Measurements from ENCODE around the gene HEATR3.

HEATR3 gene

GRCh38 chr16:50058091-50058771 lies 7.5 kb upstream of the HEATR3 start:
- no peak for DNase-seq

DNA sequence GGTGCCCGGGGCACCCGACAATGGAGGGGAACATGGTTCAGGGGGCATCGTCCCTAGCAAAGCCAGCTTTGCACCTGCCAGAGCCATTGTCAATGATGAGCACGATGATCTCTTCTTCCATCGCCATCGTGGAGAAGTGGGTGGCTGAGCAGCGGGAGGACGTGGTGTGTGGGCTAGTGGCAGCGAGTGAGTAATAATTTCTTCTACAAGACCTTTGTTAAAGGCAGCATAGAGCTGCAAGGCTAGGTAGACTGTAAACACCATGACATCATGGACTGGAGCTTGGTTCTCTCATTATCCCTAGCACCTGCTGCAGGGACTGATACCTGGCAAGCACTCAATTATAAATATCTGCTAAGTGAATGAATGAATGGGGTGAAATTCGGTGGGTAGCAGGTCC lies 6.7 kb upstream of the HEATR3 start:
- DNase-seq, result no peak

GRCh38 chr16:50059669-50060068 lies 6.1 kb upstream of the HEATR3 start:
- no peak for DNase-seq

DNA sequence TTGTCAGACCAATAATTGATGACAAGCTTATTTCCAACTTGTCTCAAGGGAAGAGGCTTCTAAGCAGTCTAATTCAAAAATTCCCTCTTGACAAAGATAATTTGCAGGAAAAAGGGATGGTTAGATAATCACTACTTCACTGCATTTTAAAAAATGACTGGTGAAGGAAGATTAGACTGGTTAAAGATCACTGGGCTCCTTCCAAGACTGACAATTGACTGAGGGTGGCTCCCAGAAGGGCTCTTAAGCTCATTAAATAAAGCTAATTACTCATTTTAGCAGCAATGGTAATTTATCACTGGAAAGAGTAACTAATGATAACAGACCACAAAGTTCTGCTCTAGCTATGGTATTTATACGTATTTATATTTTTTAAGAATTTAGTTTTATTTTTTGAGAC lies 4.4 kb upstream of the HEATR3 start:
- DNase-seq, result no peak

DNA sequence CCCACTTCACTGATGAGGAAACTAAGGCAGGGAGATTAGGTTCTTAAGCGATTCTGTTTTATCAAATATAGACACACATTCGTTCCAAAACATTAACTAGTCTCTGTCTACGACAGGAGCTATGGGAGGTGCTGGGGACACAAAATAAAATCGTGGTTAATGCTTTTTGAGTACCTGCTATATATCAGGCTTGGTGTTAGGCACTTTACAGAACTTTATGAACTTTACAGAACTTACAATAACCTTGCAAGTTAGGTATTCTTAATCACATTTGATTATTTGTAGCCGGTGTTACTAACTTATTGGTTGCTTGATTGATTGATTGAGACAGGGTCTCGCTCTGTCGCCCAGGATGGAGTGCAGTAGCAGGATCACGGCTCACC lies 538 bp upstream of the HEATR3 start:
- no peak for DNase-seq

GRCh38 chr16:50066482-50067289 lies 916 bp downstream of the HEATR3 start:
- no peak for DNase-seq

DNA sequence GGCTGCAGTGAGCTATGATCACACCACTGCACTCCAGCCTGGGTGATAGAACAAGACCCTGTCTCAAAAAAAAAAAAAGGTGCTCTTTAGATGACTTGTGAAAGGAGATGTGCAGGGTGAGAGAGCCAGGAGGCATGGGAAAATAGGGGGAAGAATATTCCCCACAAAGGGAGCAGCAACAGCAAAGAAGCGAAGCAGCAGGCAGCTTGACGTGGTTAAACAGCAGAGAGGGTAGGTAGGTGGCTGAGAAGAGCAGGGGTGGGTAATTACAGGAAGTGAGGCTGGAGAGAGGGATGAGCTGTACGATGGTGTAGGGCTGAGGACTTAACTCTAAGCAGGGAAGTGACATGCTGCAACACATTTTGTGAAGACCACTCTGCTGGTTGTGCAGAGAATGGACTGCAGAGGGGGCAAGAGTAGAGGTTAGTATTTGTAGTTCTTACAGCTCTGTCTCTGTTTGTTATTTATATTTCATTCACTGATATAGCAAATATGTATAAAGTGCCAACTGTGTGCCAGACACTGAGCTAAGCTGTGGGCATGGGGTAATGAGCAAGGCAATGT lies 1.6 kb downstream of the HEATR3 start:
- DNase-seq, result peak; percentile 20

DNA sequence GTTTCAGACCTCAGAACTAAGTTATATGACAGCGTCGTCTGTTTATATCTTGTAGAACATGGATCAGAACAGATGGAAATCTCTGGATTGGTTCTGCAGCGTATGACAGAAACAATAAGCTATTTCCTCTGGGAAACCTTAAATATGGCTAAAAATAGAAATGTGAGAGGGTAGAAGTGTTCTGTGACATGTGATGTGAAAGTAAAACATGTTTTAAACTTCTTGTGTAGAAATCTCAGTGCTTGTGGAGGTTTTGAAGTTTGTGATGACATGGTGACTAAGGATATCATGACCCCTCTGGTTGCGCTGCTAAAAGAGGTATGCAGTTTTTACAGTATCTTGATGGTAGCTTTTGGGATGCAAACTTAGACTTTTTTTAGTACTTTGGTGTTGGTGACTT lies 2.8 kb downstream of the HEATR3 start:
- no peak for DNase-seq

DNA sequence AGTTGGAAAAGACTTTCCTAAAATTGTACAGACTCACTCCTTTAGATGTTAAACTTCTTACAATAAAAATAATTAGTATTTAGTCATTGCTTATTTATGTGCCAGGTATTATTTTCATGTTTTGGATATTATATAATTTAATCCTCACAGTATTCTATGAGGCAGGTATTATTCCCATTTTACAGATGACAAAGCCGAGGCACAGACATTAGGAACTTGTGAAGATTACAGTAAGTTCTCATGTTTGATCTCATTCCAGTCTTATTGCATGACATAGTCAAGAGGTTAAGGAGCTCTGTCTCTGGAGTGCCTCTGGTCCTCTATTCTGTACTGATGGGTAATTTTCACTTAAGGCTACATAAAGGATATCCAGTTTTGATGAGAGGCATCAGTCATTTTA lies 3.3 kb downstream of the HEATR3 start:
- no peak for DNase-seq

DNA sequence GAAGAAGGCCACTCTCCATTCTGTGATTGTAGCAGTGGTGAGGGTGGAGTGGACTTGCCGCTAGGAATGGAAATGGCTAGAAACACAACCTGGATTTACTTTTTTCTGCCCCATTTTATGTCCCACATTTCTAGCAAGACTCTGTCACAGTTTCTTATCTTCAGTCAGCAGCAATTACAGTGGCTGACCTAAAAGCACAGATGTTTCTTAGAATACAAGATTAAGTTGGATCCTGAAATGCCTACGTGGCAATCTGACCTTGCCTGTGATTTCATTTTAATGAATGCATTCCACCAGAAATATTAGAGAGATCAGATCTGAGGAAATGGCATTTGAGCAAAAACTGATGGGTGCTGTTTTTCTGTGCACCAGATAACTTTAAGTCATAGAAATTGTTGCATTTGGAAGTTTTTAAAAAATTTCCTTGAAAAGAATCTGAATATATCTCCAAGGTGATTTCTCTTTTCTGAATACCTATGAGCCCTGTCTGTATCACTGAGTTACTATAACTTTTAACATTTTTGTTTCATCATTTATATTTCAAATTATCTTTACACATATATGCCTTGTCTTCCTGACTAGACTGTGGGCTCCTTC lies 5.4 kb downstream of the HEATR3 start:
- no peak for DNase-seq

GRCh38 chr16:50072730-50073129 lies 7.0 kb downstream of the HEATR3 start:
- no peak for DNase-seq

GRCh38 chr16:50079397-50080140 lies 13.8 kb downstream of the HEATR3 start:
- no peak for DNase-seq

DNA sequence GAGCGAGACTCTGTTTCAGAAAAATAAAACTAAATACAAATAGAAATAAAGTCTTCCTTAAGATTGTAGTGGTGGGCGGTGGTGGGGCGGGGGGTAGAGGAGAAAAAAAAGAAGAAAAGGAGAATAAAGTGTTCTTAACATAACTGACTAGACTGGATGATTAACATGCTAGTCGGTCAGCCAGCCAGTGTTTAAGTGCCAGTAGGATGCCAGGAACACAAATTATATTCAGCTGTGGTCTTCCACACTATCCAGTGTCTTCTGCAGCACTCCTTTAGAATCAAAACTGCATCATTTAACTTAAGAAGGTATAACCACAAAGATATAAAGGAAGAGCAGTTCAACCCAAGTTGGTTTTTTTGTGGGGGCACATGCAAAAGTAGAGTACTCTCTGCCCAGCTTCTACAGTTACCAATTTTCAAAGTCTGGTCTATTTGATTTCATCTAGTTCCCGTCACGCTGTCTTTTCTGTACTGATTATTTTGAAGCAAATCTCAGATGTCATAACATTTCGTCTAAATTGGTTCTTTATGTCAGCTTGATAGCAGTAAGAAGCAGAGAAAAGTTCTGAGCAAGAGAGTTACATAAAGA lies 15.8 kb downstream of the HEATR3 start:
- DNase-seq, result no peak

DNA sequence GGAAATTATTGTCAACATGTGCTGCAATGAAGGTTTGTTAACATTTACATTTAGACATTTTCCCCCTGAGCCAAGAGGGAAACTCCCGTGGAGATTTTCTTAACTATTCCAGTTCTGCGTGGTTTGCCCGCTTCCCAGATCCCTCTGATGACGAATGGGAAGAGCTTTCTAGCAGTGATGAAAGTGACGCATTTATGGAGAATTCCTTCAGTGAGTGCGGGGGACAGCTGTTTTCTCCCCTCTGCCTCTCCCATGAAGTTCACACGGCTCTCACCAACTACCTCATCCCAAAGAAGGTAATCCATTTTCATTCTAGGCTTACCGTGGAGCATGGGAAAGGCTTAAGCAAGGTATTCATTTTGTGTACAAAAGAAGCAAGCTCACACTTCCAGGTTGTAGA lies 18.2 kb downstream of the HEATR3 start:
- no peak for DNase-seq

GRCh38 chr16:50086176-50086575 lies 20.4 kb downstream of the HEATR3 start:
- no peak for DNase-seq

GRCh38 chr16:50088302-50088701 lies 22.5 kb downstream of the HEATR3 start:
- DNase-seq, result no peak

GRCh38 chr16:50092891-50093290 lies 27.1 kb downstream of the HEATR3 start:
- DNase-seq, result no peak

- no peak for DNase-seq
These were observed 28.1 kb downstream of the HEATR3 start for GRCh38 chr16:50093607-50094539.

DNA sequence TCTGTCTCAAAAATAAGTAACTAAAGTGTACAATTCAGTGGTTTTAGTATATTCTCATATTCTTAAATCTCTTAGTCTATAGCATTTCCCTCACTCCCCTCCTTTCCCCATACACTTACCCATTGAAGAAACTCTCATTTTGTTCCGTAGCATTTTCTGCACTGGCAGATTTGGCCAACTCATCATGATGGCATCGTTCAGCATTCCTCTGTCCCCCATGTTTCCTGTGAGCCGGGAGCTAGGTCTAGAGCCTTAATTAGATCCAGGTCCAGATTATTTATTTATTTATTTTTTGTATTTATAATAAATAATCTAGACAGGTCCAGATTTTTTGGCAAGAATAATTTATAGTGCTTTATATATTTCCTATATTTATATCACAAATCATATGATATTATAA lies 31.0 kb downstream of the HEATR3 start:
- no peak for DNase-seq

- DNase-seq, result no peak
These were observed 34.3 kb downstream of the HEATR3 start for GRCh38 chr16:50099957-50100648.

All from stimulated activated CD4-positive, alpha-beta T cell treated with anti-CD3 and anti-CD28 coated beads, Interleukin-1b, Interleukin-23, amount 100 ng/mL, for 48 hours (primary cell).